Measurements from ENCODE around the gene RPL27. TPM values are rescaled to one million over a fixed set of nuclear protein-coding genes. Genes with fewer than 3 reads are reported as not detected.
"Not testable (repeated sequence)": the region's sequence is repeated elsewhere in the genome, so short reads cannot be mapped to it uniquely, and the experiment has no call there.

The RPL27 gene
- total RNA-seq, 1 donor from 2014 or later = 1,521 TPM

- DNase-seq (ENCODE audit: low spot score) = no peak
Measured at GRCh38 chr17:42992872-42993271, 5.3 kb upstream of the RPL27 start.

GRCh38 chr17:42993913-42994312 is 4.3 kb upstream of the RPL27 start:
- DNase-seq (ENCODE audit: low spot score) = not testable (repeated sequence)

GRCh38 chr17:42997390-42997983 is 732 bp upstream of the RPL27 start:
- DNase-seq (ENCODE audit: low spot score) = no peak

- no peak for DNase-seq (ENCODE audit: low spot score)
Measured at GRCh38 chr17:42999003-42999525, 845 bp downstream of the RPL27 start.

- not testable (repeated sequence) for DNase-seq (ENCODE audit: low spot score)
Measured at GRCh38 chr17:43000894-43001293, 2.7 kb downstream of the RPL27 start.

GRCh38 chr17:43003542-43004172 is 5.4 kb downstream of the RPL27 start:
- DNase-seq (ENCODE audit: low spot score) = no peak

GRCh38 chr17:43006639-43007551 is 8.7 kb downstream of the RPL27 start, which contains the start of gene IFI35:
IFI35 (plus strand) TSS chr17:43006784; CDS start chr17:43006948, 164 bp downstream.
- DNase-seq (ENCODE audit: low spot score) = peak; percentile 87

- no peak for DNase-seq (ENCODE audit: low spot score)
Measured at GRCh38 chr17:43010667-43011308, 12.6 kb downstream of the RPL27 start.

GRCh38 chr17:43011728-43012472 is 13.7 kb downstream of the RPL27 start:
- DNase-seq (ENCODE audit: low spot score) = no peak

GRCh38 chr17:43013296-43013695 is 15.1 kb downstream of the RPL27 start:
- DNase-seq (ENCODE audit: low spot score) = no peak

- no peak for DNase-seq (ENCODE audit: low spot score)
Measured at GRCh38 chr17:43014020-43014648, 15.9 kb downstream of the RPL27 start.

- no peak for DNase-seq (ENCODE audit: low spot score)
Measured at GRCh38 chr17:43014649-43015542, 16.7 kb downstream of the RPL27 start.

GRCh38 chr17:43015579-43015978 is 17.4 kb downstream of the RPL27 start:
- no peak for DNase-seq (ENCODE audit: low spot score)

GRCh38 chr17:43016216-43016615 is 18.0 kb downstream of the RPL27 start:
- DNase-seq (ENCODE audit: low spot score) = no peak

GRCh38 chr17:43018008-43018853 is 20.0 kb downstream of the RPL27 start:
- DNase-seq (ENCODE audit: low spot score) = no peak

GRCh38 chr17:43018932-43019331 is 20.7 kb downstream of the RPL27 start:
- no peak for DNase-seq (ENCODE audit: low spot score)

- DNase-seq (ENCODE audit: low spot score) = peak; percentile 69
Measured at GRCh38 chr17:43019418-43019817, 21.2 kb downstream of the RPL27 start.

- DNase-seq (ENCODE audit: low spot score) = peak; percentile 61
Measured at GRCh38 chr17:43020030-43020621, 21.9 kb downstream of the RPL27 start.

Data from umbilical cord (tissue), 2 donors.